ENCODE results near the gene NXN. TPM values are rescaled to one million over a fixed set of nuclear protein-coding genes. Genes with fewer than 3 reads are reported as not detected.
"Not testable (repeated sequence)": the region's sequence is repeated elsewhere in the genome, so short reads cannot be mapped to it uniquely, and the experiment has no call there.

Gene NXN
- total RNA-seq, 4 donors from 2014 or later: 6.6 to 28.4 (median 14.7) TPM

- H3K27me3 ChIP-seq: no peaks in the 10 kb centered on the region
- H3K4me3 ChIP-seq: no peak overlapping the region
- no peak for DNase-seq (ENCODE audit: low spot score in 2 of 2)
- H3K9me3 ChIP-seq: no peaks in the 10 kb centered on the region
- WGBS, 2 donors: 89% methylated on average over 9 of the region's 9 CpGs
- H3K4me1 ChIP-seq: no peaks in the 10 kb centered on the region
- H3K36me3 ChIP-seq: peaks cover 0 to 91% (median 13%) of the 10 kb centered on the region in 3 donors
- TF ChIP-seq POLR2A (IDR thresholded peaks at IDR 0.05) (no peak), EP300 (IDR thresholded peaks at IDR 0.05) (no peak), CTCF (IDR thresholded peaks at IDR 0.05) (no peak)
- H3K27ac ChIP-seq: no peak overlapping the region
Measured at GRCh38 chr17:760371-760770, 219.2 kb downstream of the NXN start.

- no peaks in the 10 kb centered on the region for H3K4me1 ChIP-seq
- no peaks in the 10 kb centered on the region for H3K9me3 ChIP-seq
- no peaks in the 10 kb centered on the region for H3K27me3 ChIP-seq
- H3K4me3 ChIP-seq: no peak overlapping the region
- no peak for DNase-seq (ENCODE audit: low spot score in 2 of 2)
- 92 to 93% methylated on average over 5 of the region's 5 CpGs for WGBS, 2 donors
- TF ChIP-seq CTCF (IDR thresholded peaks at IDR 0.05): no peak
- no peak for TF ChIP-seq POLR2A (IDR thresholded peaks at IDR 0.05)
- H3K36me3 ChIP-seq: peaks cover 0 to 87% (median 13%) of the 10 kb centered on the region in 3 donors
- no peak overlapping the region for H3K27ac ChIP-seq
Measured at GRCh38 chr17:759964-760363, 219.6 kb downstream of the NXN start.

GRCh38 chr17:756010-756567, 223.5 kb downstream of the NXN start:
- Histone ChIP-seq H3K36me3 (peaks cover 0 to 48% (median 8%) of the 10 kb centered on the region in 3 donors), H3K4me1 (peaks cover 0 to 12% (median 4%) of the 10 kb centered on the region in 4 donors)
- WGBS, 2 donors: 70 to 75% methylated on average over 15 of the region's 15 CpGs
- not testable (repeated sequence) for H3K27ac ChIP-seq; DNase-seq (ENCODE audit: low spot score in 2 of 2); H3K9me3 ChIP-seq; H3K27me3 ChIP-seq; H3K4me3 ChIP-seq

- peaks cover 0 to 18% (median 11%) of the 10 kb centered on the region in 4 donors for H3K4me1 ChIP-seq
- WGBS, 2 donors: 93 to 95% methylated on average over 9 of the region's 9 CpGs
- not testable (repeated sequence) for H3K27ac ChIP-seq
Measured at GRCh38 chr17:755319-755961, 224.1 kb downstream of the NXN start.

GRCh38 chr17:753418-753817, 226.2 kb downstream of the NXN start:
- Histone ChIP-seq H3K27me3 (no peaks in the 10 kb centered on the region), H3K9me3 (no peaks in the 10 kb centered on the region), H3K36me3 (peaks cover 0 to 26% (median 0%) of the 10 kb centered on the region in 3 donors), H3K27ac (peak overlapping the region in 2 of 4 donors; percentile 8 to 48), H3K4me3 (no peak overlapping the region), H3K4me1 (peaks cover 0 to 26% (median 14%) of the 10 kb centered on the region in 4 donors)
- TF ChIP-seq EP300 (IDR thresholded peaks at IDR 0.05): no peak
- no peak for TF ChIP-seq CTCF (IDR thresholded peaks at IDR 0.05)
- TF ChIP-seq POLR2A (IDR thresholded peaks at IDR 0.05): no peak
- WGBS, 2 donors: 77 to 82% methylated on average over 13 of the region's 13 CpGs
- DNase-seq (ENCODE audit: low spot score in 2 of 2): no peak

More at GRCh38 chr17:755319-755961, 224.1 kb downstream of the NXN start:
- not testable (repeated sequence) for H3K4me3 ChIP-seq; H3K27me3 ChIP-seq; DNase-seq (ENCODE audit: low spot score in 2 of 2); H3K9me3 ChIP-seq
- H3K36me3 ChIP-seq: peaks cover 0 to 42% (median 7%) of the 10 kb centered on the region in 3 donors

- TF ChIP-seq EP300 (IDR thresholded peaks at IDR 0.05) (no peak), CTCF (IDR thresholded peaks at IDR 0.05) (no peak), POLR2A (IDR thresholded peaks at IDR 0.05) (no peak)
- peak overlapping the region; percentile 72 to 93 (median 87) for H3K4me3 ChIP-seq
- no peaks in the 10 kb centered on the region for H3K27me3 ChIP-seq
- H3K27ac ChIP-seq: peak overlapping the region; percentile 83 to 92 (median 88)
- DNase-seq (ENCODE audit: low spot score in 2 of 2): peak; percentile 53 to 64
- H3K4me1 ChIP-seq: peaks cover 0 to 26% (median 14%) of the 10 kb centered on the region in 4 donors
- peaks cover 0 to 26% (median under 1%) of the 10 kb centered on the region in 3 donors for H3K36me3 ChIP-seq
- no peaks in the 10 kb centered on the region for H3K9me3 ChIP-seq
- 22 to 35% methylated on average over 41 of the region's 43 CpGs for WGBS, 2 donors
Measured at GRCh38 chr17:752620-753219, 226.9 kb downstream of the NXN start.

Data from tibial nerve (tissue), 4 donors.